SK-N-SH treated with all-trans-retinoic acid at 6 μM for 48 hours (cell line): ENCODE results near the gene SORCS1.

Source experiments
- ARNTL ChIP-seq: fragments of 450-650 bp; formaldehyde crosslinking; IDR thresholded peaks from 2 replicates; pipeline ENCODE4 v1.5.0; 2020; ENCODE audit warnings: low read depth, mild to moderate bottlenecking, moderate library complexity, borderline replicate concordance
- CSDC2 ChIP-seq: fragments of 250-450 bp; sonication (Bioruptor Pico); IDR thresholded peaks from 2 replicates; pipeline ENCODE4 v1.5.0; 2020; ENCODE audit warnings: mild to moderate bottlenecking, moderate library complexity
- ESRRG ChIP-seq: fragments of 250-450 bp; sonication (Bioruptor Pico); IDR thresholded peaks from 2 replicates; pipeline ENCODE4 v1.6.1; 2021; ENCODE audit warnings: mild to moderate bottlenecking
- ISL1 ChIP-seq: fragments of 250-450 bp; sonication (Bioruptor Pico); IDR thresholded peaks from 2 replicates; pipeline ENCODE4 v2.1.2; 2022; ENCODE audit warnings: mild to moderate bottlenecking, moderate library complexity
- OSR1 ChIP-seq: fragments of 250-450 bp; sonication (Bioruptor Pico); IDR thresholded peaks from 2 replicates; pipeline ENCODE4 v1.8.0; 2022; ENCODE audit warnings: moderate library complexity, mild to moderate bottlenecking, inconsistent platforms
- PPARA ChIP-seq: fragments of 250-450 bp; sonication (Bioruptor Pico); IDR thresholded peaks from 2 replicates; pipeline ENCODE4 v1.5.0; 2020; ENCODE audit warnings: mild to moderate bottlenecking, borderline replicate concordance
- RARB ChIP-seq: fragments of 250-450 bp; sonication (Bioruptor Pico); IDR thresholded peaks from 2 replicates; pipeline ENCODE4 v1.8.0; 2021; ENCODE audit warnings: mild to moderate bottlenecking, moderate library complexity
- ZFP3 ChIP-seq: fragments of 250-450 bp; sonication (Bioruptor Pico); IDR thresholded peaks from 2 replicates; pipeline ENCODE4 v1.5.0; 2020; ENCODE audit warnings: mild to moderate bottlenecking, moderate library complexity
- ZNF70 ChIP-seq: fragments of 450-650 bp; formaldehyde crosslinking; IDR thresholded peaks from 2 replicates; pipeline ENCODE4 v1.5.0; 2020; ENCODE audit warnings: mild to moderate bottlenecking, moderate library complexity
- ZNF8 ChIP-seq: fragments of 450-650 bp; formaldehyde crosslinking; IDR thresholded peaks from 2 replicates; pipeline ENCODE4 v1.5.0; 2020; ENCODE audit warnings: mild to moderate bottlenecking, moderate library complexity
- TF ChIP-seq, protein P1 (sequence below): fragments of 250-450 bp; sonication (Bioruptor Pico); IDR thresholded peaks from 2 replicates; pipeline ENCODE4 v1.5.1; 2020; ENCODE audit warnings: low read depth, mild to moderate bottlenecking, moderate library complexity
- TF ChIP-seq, protein P2 (sequence below): fragments of 250-450 bp; sonication (Bioruptor Pico); IDR thresholded peaks from 2 replicates; pipeline ENCODE4 v1.8.0; 2020; ENCODE audit warnings: mild to moderate bottlenecking, moderate library complexity, borderline replicate concordance
- TF ChIP-seq, protein P3 (sequence below): fragments of 250-450 bp; sonication (Bioruptor Pico); IDR thresholded peaks from 2 replicates; pipeline ENCODE4 v1.5.0; 2020; ENCODE audit warnings: mild to moderate bottlenecking, moderate library complexity

DNA sequence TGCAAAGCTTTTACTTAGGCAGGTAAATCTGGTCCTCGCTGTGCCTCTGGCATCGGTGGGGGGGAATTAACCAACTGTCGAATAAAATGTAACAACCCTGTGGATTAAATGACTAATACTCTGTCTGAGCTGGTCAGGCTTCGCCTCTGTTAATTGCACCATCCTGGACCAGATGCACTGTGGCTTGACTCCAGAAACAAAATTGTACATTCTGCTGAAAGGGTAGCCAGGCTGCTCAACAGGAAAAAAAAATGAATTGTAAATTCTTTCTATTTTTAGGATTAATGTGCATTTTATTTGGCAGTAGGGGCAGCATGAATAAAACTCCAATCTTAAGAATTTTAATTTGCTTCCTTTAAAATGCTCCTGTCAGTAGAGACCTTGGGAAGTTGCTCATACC is 389.4 kb downstream of the SORCS1 start:
- TF ChIP-seq OSR1 (CRISPR knock-in tag) (no peak), ZNF8 (CRISPR knock-in tag) (no peak), ARNTL (CRISPR knock-in tag) (no peak), ESRRG (CRISPR knock-in tag) (no peak), CSDC2 (CRISPR knock-in tag) (no peak), PPARA (CRISPR knock-in tag) (no peak), ISL1 (CRISPR knock-in tag) (peak; percentile 74), RARB (no peak), ZFP3 (no peak), ZNF70 (CRISPR knock-in tag) (no peak)
- TF ChIP-seq, protein P1, sequence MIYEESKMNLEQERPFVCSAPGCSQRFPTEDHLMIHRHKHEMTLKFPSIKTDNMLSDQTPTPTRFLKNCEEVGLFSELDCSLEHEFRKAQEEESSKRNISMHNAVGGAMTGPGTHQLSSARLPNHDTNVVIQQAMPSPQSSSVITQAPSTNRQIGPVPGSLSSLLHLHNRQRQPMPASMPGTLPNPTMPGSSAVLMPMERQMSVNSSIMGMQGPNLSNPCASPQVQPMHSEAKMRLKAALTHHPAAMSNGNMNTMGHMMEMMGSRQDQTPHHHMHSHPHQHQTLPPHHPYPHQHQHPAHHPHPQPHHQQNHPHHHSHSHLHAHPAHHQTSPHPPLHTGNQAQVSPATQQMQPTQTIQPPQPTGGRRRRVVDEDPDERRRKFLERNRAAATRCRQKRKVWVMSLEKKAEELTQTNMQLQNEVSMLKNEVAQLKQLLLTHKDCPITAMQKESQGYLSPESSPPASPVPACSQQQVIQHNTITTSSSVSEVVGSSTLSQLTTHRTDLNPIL (CRISPR knock-in tag) = no peak
- TF ChIP-seq, protein P2, sequence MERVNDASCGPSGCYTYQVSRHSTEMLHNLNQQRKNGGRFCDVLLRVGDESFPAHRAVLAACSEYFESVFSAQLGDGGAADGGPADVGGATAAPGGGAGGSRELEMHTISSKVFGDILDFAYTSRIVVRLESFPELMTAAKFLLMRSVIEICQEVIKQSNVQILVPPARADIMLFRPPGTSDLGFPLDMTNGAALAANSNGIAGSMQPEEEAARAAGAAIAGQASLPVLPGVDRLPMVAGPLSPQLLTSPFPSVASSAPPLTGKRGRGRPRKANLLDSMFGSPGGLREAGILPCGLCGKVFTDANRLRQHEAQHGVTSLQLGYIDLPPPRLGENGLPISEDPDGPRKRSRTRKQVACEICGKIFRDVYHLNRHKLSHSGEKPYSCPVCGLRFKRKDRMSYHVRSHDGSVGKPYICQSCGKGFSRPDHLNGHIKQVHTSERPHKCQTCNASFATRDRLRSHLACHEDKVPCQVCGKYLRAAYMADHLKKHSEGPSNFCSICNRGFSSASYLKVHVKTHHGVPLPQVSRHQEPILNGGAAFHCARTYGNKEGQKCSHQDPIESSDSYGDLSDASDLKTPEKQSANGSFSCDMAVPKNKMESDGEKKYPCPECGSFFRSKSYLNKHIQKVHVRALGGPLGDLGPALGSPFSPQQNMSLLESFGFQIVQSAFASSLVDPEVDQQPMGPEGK (CRISPR knock-in tag) = no peak
- TF ChIP-seq, protein P3, sequence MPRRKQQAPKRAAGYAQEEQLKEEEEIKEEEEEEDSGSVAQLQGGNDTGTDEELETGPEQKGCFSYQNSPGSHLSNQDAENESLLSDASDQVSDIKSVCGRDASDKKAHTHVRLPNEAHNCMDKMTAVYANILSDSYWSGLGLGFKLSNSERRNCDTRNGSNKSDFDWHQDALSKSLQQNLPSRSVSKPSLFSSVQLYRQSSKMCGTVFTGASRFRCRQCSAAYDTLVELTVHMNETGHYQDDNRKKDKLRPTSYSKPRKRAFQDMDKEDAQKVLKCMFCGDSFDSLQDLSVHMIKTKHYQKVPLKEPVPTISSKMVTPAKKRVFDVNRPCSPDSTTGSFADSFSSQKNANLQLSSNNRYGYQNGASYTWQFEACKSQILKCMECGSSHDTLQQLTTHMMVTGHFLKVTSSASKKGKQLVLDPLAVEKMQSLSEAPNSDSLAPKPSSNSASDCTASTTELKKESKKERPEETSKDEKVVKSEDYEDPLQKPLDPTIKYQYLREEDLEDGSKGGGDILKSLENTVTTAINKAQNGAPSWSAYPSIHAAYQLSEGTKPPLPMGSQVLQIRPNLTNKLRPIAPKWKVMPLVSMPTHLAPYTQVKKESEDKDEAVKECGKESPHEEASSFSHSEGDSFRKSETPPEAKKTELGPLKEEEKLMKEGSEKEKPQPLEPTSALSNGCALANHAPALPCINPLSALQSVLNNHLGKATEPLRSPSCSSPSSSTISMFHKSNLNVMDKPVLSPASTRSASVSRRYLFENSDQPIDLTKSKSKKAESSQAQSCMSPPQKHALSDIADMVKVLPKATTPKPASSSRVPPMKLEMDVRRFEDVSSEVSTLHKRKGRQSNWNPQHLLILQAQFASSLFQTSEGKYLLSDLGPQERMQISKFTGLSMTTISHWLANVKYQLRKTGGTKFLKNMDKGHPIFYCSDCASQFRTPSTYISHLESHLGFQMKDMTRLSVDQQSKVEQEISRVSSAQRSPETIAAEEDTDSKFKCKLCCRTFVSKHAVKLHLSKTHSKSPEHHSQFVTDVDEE (CRISPR knock-in tag) = no peak
